Measurements from ENCODE around the gene MRPL2. TPM values are rescaled to one million over a fixed set of nuclear protein-coding genes. Genes with fewer than 3 reads are reported as not detected.

MRPL2 gene
- 55.2 to 71.0 TPM (median 62.7 TPM) in 5 replicates for total RNA-seq (2022; extraction: Qiagen RNA extraction; ENCODE audit: low read depth)

DNA sequence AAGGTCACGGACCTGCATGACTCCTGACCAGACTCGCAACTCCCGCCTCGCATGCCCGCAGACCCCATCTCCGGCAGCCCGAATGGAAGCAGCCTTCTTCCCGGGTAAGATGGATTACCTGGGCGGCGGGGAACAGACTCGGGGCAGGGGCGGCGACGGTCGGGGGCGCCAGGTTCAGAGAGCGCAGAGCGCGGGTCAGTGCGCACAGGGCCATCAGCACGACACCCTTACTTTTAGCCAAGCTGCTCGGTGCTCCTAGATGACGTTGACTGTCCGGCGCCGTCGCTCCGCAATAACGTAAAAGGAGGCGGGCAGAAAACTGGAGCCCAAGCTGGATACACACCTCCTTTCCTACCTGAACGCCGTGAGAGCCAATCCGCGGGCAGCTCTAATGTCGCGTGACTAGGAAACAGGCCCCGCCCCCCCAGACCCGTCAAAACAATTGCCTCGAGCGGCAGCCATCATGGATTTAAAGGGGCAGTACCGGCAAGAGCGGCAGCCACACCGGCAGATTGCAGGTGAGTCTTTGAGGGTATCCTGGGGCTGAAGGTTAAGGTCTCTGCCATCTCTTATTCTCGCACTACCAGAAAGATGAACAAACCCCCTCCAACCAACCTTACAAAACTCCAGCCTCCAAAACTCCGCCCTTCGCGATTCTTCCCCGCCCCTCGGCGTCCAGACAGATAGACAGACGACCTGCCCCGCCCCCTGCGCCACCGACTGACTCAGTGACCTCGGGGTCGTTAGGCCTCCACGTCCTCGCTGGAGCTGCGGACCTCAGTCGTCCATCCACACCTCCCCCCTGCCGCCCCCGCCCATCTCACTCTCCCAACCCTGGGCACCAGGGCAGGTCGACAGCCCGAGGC, at the start of gene MRPL2, which contains the start of gene KLC4:
TSS of gene MRPL2 (minus strand) at position 267 of the 866 bp plus-strand sequence. CDS start at position 214, 53 bp downstream.
TSS of gene KLC4 (plus strand) at position 464 of the 866 bp plus-strand sequence. CDS start 1,705 bp downstream, outside the sequence.

DNA sequence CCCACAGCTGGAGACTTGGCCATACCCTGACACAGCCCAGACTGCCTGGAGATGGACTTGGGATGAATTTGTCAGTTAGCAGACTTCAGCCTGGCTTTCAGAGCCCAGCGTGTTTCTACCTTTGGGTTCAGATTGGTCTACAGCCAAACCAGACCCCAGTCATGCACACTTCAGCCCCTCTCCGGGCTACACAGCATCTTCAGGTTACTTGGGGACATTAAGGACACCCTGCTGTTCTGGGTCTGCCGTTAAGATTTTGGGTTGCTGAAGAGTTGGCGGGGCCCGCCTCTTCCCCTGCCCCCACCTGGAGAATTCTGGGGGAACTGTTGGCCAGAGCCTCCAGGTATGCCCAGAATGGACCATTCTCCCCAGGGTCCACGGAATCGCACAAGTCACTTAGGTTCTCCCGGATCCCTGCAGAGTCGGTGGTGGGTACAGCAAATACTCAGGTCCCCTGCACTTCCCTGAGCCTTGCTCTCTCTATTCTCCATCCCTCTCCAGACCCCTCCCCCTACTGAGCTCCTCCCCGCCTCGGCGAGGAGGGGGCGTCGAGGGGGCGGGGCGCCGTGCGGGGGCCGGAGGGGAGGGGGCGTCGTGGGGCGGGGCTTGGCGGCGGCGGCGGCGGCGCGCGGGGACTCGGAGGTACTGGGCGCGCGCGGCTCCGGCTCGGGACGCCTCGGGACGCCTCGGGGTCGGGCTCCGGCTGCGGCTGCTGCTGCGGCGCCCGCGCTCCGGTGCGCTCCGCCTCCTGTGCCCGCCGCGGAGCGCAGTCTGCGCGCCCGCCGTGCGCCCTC, 16.6 kb upstream of the MRPL2 start, which contains the start of gene PTK7:
TSS of gene PTK7 (plus strand) at position 645 of the 794 bp plus-strand sequence. CDS start 175 bp downstream, outside the sequence.

DNA sequence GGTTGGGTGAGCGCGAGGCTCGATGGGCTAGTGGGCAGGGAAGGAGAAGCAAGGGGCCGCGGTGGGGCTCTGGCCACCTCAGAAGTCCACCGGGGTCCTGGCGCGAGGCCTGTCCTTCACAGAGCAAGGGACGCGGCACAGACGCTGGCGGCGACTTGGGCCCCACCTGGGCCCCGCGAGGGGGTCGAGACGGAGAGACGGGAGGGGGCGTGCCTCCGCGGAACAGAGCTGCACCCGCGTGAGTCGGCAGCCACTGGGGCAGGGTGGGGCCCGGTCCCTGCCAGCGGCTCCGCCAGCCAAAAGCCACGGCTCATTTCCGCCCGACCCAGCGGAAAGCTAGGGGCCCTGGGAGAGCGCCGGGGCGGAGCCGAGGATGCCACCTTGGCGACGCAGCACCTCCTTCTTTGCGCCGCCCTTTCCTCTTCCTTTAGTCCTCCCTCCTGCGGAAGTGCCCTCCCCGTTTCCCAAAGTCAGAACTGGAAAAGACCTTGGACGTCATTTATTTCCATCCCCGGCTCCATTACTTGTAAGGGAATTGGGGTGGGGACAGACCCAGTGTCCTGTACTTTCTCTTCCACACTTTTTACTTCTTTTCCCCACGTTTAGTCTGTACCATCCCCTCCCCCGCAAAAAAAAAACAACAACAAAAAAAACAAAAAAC, 5.6 kb downstream of the MRPL2 start, which contains the start of gene CUL7:
TSS of gene CUL7 (minus strand) at position 307 of the 661 bp plus-strand sequence. CDS start 1,063 bp downstream, outside the sequence.

DNA sequence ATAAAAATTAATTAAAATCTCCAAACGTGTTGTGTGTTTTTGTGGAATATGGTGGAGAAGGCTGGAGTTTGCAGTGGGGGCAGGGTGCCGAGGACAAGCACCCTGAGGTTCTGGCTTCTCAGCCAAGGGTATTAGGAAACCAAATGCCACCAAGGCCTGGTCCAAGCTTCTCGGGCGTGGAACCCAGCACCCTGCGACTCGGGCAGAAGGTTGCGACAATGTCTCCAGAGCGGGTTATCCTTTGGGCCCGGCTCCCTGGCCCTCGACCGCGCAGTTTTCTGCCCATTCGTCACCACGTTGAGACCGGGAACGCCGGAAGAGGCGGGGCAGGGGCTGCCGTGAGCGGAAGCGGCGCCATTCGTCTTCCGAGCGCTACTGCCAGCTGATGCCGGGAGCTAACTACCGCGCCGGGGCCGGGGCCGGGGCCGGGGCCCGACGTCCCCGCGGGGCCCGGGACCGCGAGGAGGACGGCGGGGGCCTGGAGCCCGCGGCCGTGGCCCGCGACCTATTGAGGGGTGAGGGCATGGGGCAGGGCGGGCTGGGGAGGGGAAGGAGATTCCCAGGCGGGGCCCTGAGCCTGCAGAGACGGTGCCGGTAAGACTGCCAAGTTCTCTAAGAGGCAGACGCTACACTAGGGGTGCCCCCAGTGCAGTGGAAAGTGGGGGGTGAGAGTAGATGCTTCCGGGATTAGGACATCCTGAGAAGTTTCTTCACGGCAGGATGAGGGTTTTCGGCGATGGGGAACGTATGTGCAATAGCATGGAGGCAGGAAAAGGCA, 37.8 kb downstream of the MRPL2 start, which contains the start of gene RRP36:
TSS of gene RRP36 (plus strand) at position 354 of the 778 bp plus-strand sequence. CDS start at position 386, 32 bp downstream.

DNA sequence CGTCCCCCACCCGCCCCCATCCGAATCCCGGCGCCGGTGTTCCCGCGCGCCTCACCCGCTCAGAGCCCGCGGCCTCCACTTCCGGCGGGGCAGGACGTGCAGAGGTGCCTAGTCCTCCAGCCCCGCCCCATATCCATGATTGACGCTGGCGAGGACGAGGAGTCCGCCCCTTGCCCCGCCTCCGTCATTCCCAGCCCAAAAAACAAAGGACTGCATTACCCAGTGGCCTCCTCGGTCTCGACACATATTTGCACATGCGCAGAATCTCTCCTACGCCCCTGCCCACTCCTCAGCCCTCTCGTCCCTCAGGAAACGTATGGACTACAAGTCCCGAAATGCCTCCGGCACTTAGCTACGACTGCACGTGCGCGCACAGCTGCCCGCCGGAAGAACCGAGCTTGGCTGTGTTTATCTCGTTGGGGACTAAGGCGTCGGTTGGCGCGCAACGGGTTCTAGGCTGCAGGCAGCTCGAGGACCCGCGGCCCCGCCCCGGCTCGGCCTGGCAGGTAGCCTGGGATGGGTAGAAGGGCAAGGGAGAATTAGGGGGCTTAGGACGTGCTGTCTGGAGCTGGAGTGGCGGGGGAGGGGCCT, 45.3 kb downstream of the MRPL2 start, which contains the start of the genes KLHDC3 and MEA1:
TSS of gene KLHDC3 (plus strand) at position 407 of the 591 bp plus-strand sequence. CDS start 2,944 bp downstream, outside the sequence.
TSS of gene MEA1 (minus strand) at position 104 of the 591 bp plus-strand sequence. CDS start 133 bp downstream, outside the sequence.

Other genes with a start within 250 kb of the MRPL2 start
- 68.4 to 100 TPM (median 71.5 TPM) in 5 replicates for gene RPL7L1, start 179.8 kb downstream of the MRPL2 start, total RNA-seq (2022; extraction: Qiagen RNA extraction; ENCODE audit: low read depth)
- gene PTCRA, start 143.4 kb downstream of the MRPL2 start, total RNA-seq (2022; extraction: Qiagen RNA extraction; ENCODE audit: low read depth): not detected in 5 replicates
- gene CNPY3, start 130.0 kb downstream of the MRPL2 start, total RNA-seq (2022; extraction: Qiagen RNA extraction; ENCODE audit: low read depth): 36.6 to 45.7 TPM (median 42.7 TPM) in 5 replicates
- gene GNMT, start 98.7 kb downstream of the MRPL2 start, total RNA-seq (2022; extraction: Qiagen RNA extraction; ENCODE audit: low read depth): 0.18 to 0.24 TPM (median 0.19 TPM) in 3 of 5 replicates, not detected in the others
- gene PEX6, start 80.3 kb downstream of the MRPL2 start, total RNA-seq (2022; extraction: Qiagen RNA extraction; ENCODE audit: low read depth): 5.0 to 9.2 TPM (median 7.5 TPM) in 5 replicates
- gene PPP2R5D, start 74.9 kb downstream of the MRPL2 start, total RNA-seq (2022; extraction: Qiagen RNA extraction; ENCODE audit: low read depth): 25.0 to 28.8 TPM (median 26.9 TPM) in 5 replicates
- 90.8 to 113 TPM (median 93.1 TPM) in 5 replicates for gene MEA1, start 45.5 kb downstream of the MRPL2 start, total RNA-seq (2022; extraction: Qiagen RNA extraction; ENCODE audit: low read depth)
- gene KLHDC3, start 45.2 kb downstream of the MRPL2 start, total RNA-seq (2022; extraction: Qiagen RNA extraction; ENCODE audit: low read depth): 26.1 to 32.1 TPM (median 30.4 TPM) in 5 replicates
- 67.5 to 87.2 TPM (median 72.5 TPM) in 5 replicates for gene RRP36, start 37.8 kb downstream of the MRPL2 start, total RNA-seq (2022; extraction: Qiagen RNA extraction; ENCODE audit: low read depth)
- 5.9 to 8.0 TPM (median 7.1 TPM) in 5 replicates for gene CUL7, start 5.6 kb downstream of the MRPL2 start, total RNA-seq (2022; extraction: Qiagen RNA extraction; ENCODE audit: low read depth)
- 5.6 to 8.1 TPM (median 7.2 TPM) in 5 replicates for gene KLC4, start 197 bp upstream of the MRPL2 start, total RNA-seq (2022; extraction: Qiagen RNA extraction; ENCODE audit: low read depth)
- gene PTK7, start 16.9 kb upstream of the MRPL2 start, total RNA-seq (2022; extraction: Qiagen RNA extraction; ENCODE audit: low read depth): 4.1 to 5.1 TPM (median 4.4 TPM) in 5 replicates
- 12.3 to 18.7 TPM (median 17.9 TPM) in 5 replicates for gene SRF, start 111.8 kb upstream of the MRPL2 start, total RNA-seq (2022; extraction: Qiagen RNA extraction; ENCODE audit: low read depth)
- gene CUL9, start 122.8 kb upstream of the MRPL2 start, total RNA-seq (2022; extraction: Qiagen RNA extraction; ENCODE audit: low read depth): 6.8 to 8.8 TPM (median 8.4 TPM) in 5 replicates
- gene DNPH1, start 170.0 kb upstream of the MRPL2 start, total RNA-seq (2022; extraction: Qiagen RNA extraction; ENCODE audit: low read depth): 68.6 to 103 TPM (median 100 TPM) in 5 replicates
- 0.03 to 0.09 TPM (median 0.06 TPM) in 4 of 5 replicates, not detected in the other for gene TTBK1, start 184.0 kb upstream of the MRPL2 start, total RNA-seq (2022; extraction: Qiagen RNA extraction; ENCODE audit: low read depth)
- not detected in 5 replicates for gene SLC22A7, start 238.8 kb upstream of the MRPL2 start, total RNA-seq (2022; extraction: Qiagen RNA extraction; ENCODE audit: low read depth)
- gene CRIP3, start 249.4 kb upstream of the MRPL2 start, total RNA-seq (2022; extraction: Qiagen RNA extraction; ENCODE audit: low read depth): 0.42 to 1.0 TPM (median 0.66 TPM) in 5 replicates

Data from A549 treated with RU486 at 1 μM for 4 hours (cell line).